ENCODE measurements around the gene PPIE. TPM values are rescaled to one million over a fixed set of nuclear protein-coding genes. Genes with fewer than 3 reads are reported as not detected.

PPIE gene
- total RNA-seq, 2 donors from 2014 or later: 22.6 to 23.4 TPM

GRCh38 chr1:39805385-39805784 lies 66.7 kb downstream of the PPIE start:
- DNase-seq (ENCODE audit: low spot score): no peak
- H3K4me1 ChIP-seq: no peaks in the 10 kb centered on the region
- H3K27ac ChIP-seq: no peak overlapping the region
- TF ChIP-seq, protein P1, sequence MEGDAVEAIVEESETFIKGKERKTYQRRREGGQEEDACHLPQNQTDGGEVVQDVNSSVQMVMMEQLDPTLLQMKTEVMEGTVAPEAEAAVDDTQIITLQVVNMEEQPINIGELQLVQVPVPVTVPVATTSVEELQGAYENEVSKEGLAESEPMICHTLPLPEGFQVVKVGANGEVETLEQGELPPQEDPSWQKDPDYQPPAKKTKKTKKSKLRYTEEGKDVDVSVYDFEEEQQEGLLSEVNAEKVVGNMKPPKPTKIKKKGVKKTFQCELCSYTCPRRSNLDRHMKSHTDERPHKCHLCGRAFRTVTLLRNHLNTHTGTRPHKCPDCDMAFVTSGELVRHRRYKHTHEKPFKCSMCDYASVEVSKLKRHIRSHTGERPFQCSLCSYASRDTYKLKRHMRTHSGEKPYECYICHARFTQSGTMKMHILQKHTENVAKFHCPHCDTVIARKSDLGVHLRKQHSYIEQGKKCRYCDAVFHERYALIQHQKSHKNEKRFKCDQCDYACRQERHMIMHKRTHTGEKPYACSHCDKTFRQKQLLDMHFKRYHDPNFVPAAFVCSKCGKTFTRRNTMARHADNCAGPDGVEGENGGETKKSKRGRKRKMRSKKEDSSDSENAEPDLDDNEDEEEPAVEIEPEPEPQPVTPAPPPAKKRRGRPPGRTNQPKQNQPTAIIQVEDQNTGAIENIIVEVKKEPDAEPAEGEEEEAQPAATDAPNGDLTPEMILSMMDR (IDR thresholded peaks at IDR 0.05): no peak
- H3K4me3 ChIP-seq: no peak overlapping the region
- peaks cover 0 to 11% of the 10 kb centered on the region in 2 donors for H3K9me3 ChIP-seq
- H3K27me3 ChIP-seq: no peaks in the 10 kb centered on the region
- no peaks in the 10 kb centered on the region for H3K36me3 ChIP-seq

DNA sequence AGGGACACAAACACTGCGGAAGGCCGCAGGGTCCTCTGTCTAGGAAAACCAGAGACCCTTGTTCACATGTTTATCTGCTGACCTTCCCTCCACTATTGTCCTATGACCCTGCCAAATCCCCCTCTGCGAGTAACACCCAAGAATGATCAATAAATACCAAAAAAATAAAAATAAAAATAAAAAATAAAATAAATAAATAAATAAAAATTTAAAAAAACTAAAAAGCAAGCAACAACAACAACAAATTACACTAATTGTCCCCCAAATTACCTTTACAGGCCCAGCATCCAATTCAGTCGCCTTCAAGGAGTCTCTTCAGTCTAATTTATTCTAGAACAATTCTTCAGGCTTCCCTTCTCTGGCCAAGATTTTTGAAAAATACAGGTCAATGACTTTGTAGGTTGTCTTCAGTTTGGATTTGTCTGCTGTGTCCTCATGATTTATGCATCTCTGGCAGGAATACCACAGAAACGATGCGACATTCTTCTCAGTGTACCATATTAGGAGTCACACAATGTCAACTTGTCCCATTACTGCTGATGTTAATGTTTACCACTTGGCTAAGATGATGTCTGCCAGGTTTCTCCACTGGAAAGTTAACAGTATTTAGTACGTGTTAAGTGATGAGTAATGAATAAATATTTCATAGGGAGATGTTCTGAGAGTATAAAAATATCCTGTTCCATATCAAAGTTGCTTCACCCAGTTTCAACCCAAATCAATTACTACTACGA lies 70.3 kb downstream of the PPIE start:
- H3K4me3 ChIP-seq: no peak overlapping the region
- H3K27me3 ChIP-seq: no peaks in the 10 kb centered on the region
- TF ChIP-seq, protein P1 (IDR thresholded peaks at IDR 0.05): no peak
- DNase-seq (ENCODE audit: low spot score): no peak
- H3K27ac ChIP-seq: no peak overlapping the region
- H3K4me1 ChIP-seq: no peaks in the 10 kb centered on the region
- peaks cover 0 to 11% of the 10 kb centered on the region in 2 donors for H3K9me3 ChIP-seq
- no peaks in the 10 kb centered on the region for H3K36me3 ChIP-seq

DNA sequence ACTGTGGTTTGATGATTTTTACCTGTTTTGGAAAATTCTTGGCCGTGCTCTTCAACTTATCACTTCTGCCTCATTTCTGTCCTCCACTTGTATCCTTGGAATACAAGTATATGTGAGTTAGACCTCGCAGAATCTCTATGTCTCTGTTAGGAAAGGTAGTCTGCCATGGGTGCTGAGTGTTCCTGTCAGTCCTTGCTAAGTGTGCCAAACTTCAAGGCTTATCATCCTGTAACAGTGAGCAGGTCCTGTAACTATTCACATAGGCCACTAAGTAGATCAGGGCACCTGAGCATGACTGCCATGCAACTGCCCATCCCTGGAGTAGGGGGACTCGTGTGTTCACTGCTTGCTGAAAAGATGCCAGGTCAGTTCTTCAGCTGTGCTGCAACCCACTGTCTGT lies 74.2 kb downstream of the PPIE start:
- H3K4me3 ChIP-seq: no peak overlapping the region
- DNase-seq (ENCODE audit: low spot score): no peak
- no peaks in the 10 kb centered on the region for H3K4me1 ChIP-seq
- no peaks in the 10 kb centered on the region for H3K27me3 ChIP-seq
- TF ChIP-seq, protein P1 (IDR thresholded peaks at IDR 0.05): no peak
- no peak overlapping the region for H3K27ac ChIP-seq
- H3K36me3 ChIP-seq: no peaks in the 10 kb centered on the region
- H3K9me3 ChIP-seq: no peaks in the 10 kb centered on the region

Other genes with a start within 250 kb of the PPIE start
- 1 to 10 TPM; 1.4 to 3.2 TPM for gene BMP8A, start 247.2 kb upstream of the PPIE start, total RNA-seq
- 100 to 1,000 TPM; 199 to 219 TPM for gene PABPC4, start 162.1 kb upstream of the PPIE start, total RNA-seq
- 10 to 100 TPM; 28.1 to 35.4 TPM for gene HEYL, start 99.2 kb upstream of the PPIE start, total RNA-seq
- gene NT5C1A, start 66.8 kb upstream of the PPIE start, total RNA-seq: 10 to 100 TPM in 1 of 2 donors, 1 to 10 TPM in 1; 4.6 to 24.6 TPM
- gene HPCAL4, start 47.4 kb upstream of the PPIE start, total RNA-seq: 1 to 10 TPM; 1.3 to 2.8 TPM
- 1 to 10 TPM; 3.6 to 4.9 TPM for gene OXCT2, start 32.5 kb downstream of the PPIE start, total RNA-seq
- under 1 TPM; 0.22 to 0.63 TPM for gene BMP8B, start 50.0 kb downstream of the PPIE start, total RNA-seq
- 10 to 100 TPM; 12.8 to 21.8 TPM for gene TRIT1, start 144.6 kb downstream of the PPIE start, total RNA-seq
- 1 to 10 TPM in 1 of 2 donors, under 1 TPM in 1; 0.70 to 1.3 TPM for gene MYCL, start 163.0 kb downstream of the PPIE start, total RNA-seq
- 1 to 10 TPM; 2.6 to 5.1 TPM for gene MFSD2A, start 216.3 kb downstream of the PPIE start, total RNA-seq